ENCODE measurements around the gene RASGRP2. TPM values are rescaled to one million over a fixed set of nuclear protein-coding genes. Genes with fewer than 3 reads are reported as not detected.

RASGRP2 gene
- total RNA-seq, 4 donors from 2014 or later, result 34.5 to 84.9 (median 41.1) TPM

GRCh38 chr11:64764040-64764611 lies 20.2 kb upstream of the RASGRP2 start:
- 19 to 48% methylated on average over 3 to 7 of the region's 11 CpGs for WGBS, 2 donors (ENCODE audit: low coverage in 1 of 2)
- Histone ChIP-seq H3K27ac (peak overlapping the region; percentile 16 to 86 (median 85)), H3K36me3 (peaks cover 11 to 76% of the 10 kb centered on the region in 2 donors), H3K9me3 (no peaks in the 10 kb centered on the region), H3K27me3 (no peaks in the 10 kb centered on the region), H3K4me3 (no peak overlapping the region), H3K4me1 (peaks cover 7 to 97% (median 50%) of the 10 kb centered on the region in 3 donors)
- ATAC-seq, result no peak
- TF ChIP-seq POLR2AphosphoS5 (IDR thresholded peaks at IDR 0.05), result peak; percentile 55
- TF ChIP-seq, protein P1, sequence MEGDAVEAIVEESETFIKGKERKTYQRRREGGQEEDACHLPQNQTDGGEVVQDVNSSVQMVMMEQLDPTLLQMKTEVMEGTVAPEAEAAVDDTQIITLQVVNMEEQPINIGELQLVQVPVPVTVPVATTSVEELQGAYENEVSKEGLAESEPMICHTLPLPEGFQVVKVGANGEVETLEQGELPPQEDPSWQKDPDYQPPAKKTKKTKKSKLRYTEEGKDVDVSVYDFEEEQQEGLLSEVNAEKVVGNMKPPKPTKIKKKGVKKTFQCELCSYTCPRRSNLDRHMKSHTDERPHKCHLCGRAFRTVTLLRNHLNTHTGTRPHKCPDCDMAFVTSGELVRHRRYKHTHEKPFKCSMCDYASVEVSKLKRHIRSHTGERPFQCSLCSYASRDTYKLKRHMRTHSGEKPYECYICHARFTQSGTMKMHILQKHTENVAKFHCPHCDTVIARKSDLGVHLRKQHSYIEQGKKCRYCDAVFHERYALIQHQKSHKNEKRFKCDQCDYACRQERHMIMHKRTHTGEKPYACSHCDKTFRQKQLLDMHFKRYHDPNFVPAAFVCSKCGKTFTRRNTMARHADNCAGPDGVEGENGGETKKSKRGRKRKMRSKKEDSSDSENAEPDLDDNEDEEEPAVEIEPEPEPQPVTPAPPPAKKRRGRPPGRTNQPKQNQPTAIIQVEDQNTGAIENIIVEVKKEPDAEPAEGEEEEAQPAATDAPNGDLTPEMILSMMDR (IDR thresholded peaks at IDR 0.05), result no peak

DNA sequence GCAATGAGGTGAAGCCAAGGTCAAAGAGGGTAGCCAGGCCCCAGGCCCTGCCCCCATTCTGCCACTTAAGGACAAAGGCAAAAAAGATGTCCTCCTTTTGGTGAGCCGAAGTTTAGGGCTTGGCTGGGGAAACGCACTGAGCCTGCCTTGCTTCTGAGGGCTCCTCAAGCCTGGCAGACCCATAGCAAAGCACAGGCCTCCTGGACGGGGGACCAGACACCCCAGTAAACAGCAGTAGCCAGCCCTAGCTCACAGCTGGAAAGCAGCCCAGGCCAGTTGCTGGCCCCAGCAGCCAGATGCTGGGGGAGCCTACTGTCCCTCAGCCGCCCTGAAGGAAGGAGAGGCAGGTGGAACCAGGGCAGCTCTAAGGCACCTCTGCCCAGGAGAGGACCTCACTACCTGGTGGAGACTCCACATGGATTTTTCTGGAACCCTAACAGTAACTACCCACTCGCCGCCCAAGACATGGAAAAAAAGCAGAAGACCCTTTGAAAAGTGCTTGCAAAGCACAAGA lies 19.6 kb upstream of the RASGRP2 start:
- Histone ChIP-seq H3K27ac (peak overlapping the region; percentile 16 to 86 (median 85)), H3K36me3 (peaks cover 7 to 70% of the 10 kb centered on the region in 2 donors), H3K9me3 (no peaks in the 10 kb centered on the region), H3K4me3 (no peak overlapping the region), H3K4me1 (peaks cover 7 to 100% (median 55%) of the 10 kb centered on the region in 3 donors), H3K27me3 (no peaks in the 10 kb centered on the region)
- TF ChIP-seq POLR2AphosphoS5 (IDR thresholded peaks at IDR 0.05) (no peak), POLR2A (IDR thresholded peaks at IDR 0.05) (no peak), EP300 (IDR thresholded peaks at IDR 0.05) (no peak)
- TF ChIP-seq, protein P1 (IDR thresholded peaks at IDR 0.05), result no peak
- no peak for ATAC-seq
- WGBS, 2 donors (ENCODE audit: low coverage in 1 of 2), result 43% methylated on average over 3 of the region's 6 CpGs; no CpG with 5 or more reads in 1 of the 2 donors

DNA sequence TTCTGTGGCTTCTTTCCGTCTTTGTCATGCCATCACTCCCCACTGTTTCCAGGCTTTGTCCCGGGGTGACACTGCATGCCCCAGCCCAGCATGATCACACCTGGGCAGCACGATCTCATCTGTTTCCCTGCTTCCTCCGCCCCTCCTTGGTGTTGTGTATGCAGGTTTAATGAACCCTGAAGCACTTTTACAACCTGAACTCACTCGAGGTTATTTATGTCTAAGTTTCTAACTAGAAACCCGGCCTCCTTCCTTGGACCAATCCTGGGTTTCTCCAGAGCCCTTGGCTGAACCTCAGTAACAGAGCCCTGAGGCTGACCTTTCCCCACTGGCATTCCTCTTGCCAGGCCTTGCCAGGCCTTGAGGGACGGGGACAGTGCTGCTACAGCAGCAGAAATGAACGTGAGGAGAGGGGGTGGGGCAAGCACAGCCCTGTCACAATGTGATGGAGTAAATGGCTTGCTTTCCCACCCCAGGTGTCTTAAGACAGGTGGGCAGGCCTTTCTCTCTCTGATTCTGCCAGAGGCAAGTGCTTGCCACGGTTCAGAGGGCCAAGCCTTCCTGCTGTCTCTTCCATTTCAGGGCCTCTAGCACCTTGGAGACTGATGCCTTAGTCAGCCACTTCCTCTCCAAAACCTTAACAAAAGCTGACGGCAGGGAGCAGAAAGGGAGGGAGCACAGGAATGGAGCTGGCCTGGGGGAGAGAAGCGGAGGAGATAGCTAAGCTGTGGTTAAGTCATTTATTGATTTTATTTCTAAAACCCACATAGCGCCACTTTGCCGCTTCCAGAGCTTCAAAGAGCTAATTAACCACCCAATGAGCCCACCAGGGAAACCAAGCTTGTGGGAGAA lies 19.0 kb upstream of the RASGRP2 start:
- H3K9me3 ChIP-seq, result no peaks in the 10 kb centered on the region
- H3K4me3 ChIP-seq, result no peak overlapping the region
- H3K4me1 ChIP-seq, result peaks cover 7 to 100% (median 60%) of the 10 kb centered on the region in 3 donors
- WGBS, 2 donors (ENCODE audit: low coverage in 1 of 2), result 24 to 43% methylated on average over 6 to 7 of the region's 13 CpGs
- H3K36me3 ChIP-seq, result peaks cover 4 to 63% of the 10 kb centered on the region in 2 donors
- no peak for ATAC-seq
- H3K27me3 ChIP-seq, result no peaks in the 10 kb centered on the region
- peak overlapping the region; percentile 16 to 86 (median 85) for H3K27ac ChIP-seq
- TF ChIP-seq, protein P1 (IDR thresholded peaks at IDR 0.05), result no peak
- peak; percentile 36 for TF ChIP-seq POLR2AphosphoS5 (IDR thresholded peaks at IDR 0.05)

DNA sequence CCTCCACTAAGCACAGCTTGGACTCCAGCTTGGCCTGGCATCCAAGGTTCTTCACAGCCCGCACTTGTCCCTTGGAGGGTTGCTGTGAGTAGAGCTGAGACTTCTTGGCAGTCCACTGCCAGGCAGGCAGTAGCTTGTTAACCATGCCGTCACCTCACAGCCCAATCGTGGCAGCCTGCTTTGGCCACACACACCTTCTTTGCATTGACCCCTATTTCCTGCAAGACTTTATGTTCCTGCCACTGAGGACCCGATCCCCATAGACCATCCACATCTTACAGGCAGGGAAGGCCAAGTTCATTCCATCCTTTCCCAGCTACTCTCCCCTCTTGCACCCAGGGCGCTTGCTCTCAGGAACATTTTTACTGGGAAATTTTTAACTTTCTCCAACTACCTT lies 18.3 kb upstream of the RASGRP2 start:
- H3K27me3 ChIP-seq, result no peaks in the 10 kb centered on the region
- 54 to 67% methylated on average over 2 to 4 of the region's 5 CpGs for WGBS, 2 donors (ENCODE audit: low coverage in 1 of 2)
- peaks cover 7 to 96% (median 56%) of the 10 kb centered on the region in 3 donors for H3K4me1 ChIP-seq
- peak overlapping the region in 3 of 4 donors; percentile 84 to 86 (median 86) for H3K27ac ChIP-seq
- H3K4me3 ChIP-seq, result no peak overlapping the region
- ATAC-seq, result no peak
- H3K9me3 ChIP-seq, result no peaks in the 10 kb centered on the region
- H3K36me3 ChIP-seq, result peaks cover 3 to 57% of the 10 kb centered on the region in 2 donors
- TF ChIP-seq, protein P1 (IDR thresholded peaks at IDR 0.05), result no peak
- no peak for TF ChIP-seq EP300 (IDR thresholded peaks at IDR 0.05)
- TF ChIP-seq POLR2A (IDR thresholded peaks at IDR 0.05), result no peak
- TF ChIP-seq POLR2AphosphoS5 (IDR thresholded peaks at IDR 0.05), result peak; percentile 12
